Endothelial cell of umbilical vein (primary cell): Measurements from ENCODE around the gene FEN1.

Experiments
- CTCF ChIP-seq, 2 donors: IDR thresholded peaks; 1 replicate in 1 of 2; 2 replicates in 1 of 2; pipeline ENCODE4 v1.5.1; 2011; ENCODE audit warnings: low read length in 2 of 2, mild to moderate bottlenecking in 2 of 2, moderate library complexity in 2 of 2, control low read depth in 1 of 2, inconsistent platforms in 1 of 2, low read depth in 1 of 2; ENCODE audit not compliant: insufficient read depth in 1 of 2; ENCODE audit errors: extremely low read depth in 1 of 2
- EZH2 ChIP-seq: IDR thresholded peaks from 2 replicates; pipeline ENCODE4 v1.6.1; 2012; ENCODE audit warnings: borderline replicate concordance, low read depth, mild to moderate bottlenecking, moderate library complexity, low read length, inconsistent platforms; ENCODE audit not compliant: severe bottlenecking
- FOS ChIP-seq: IDR thresholded peaks from 2 replicates; pipeline ENCODE4 v1.6.1; 2011; ENCODE audit warnings: mild to moderate bottlenecking, low read length, moderate library complexity, borderline replicate concordance; ENCODE audit not compliant: insufficient read depth
- GATA2 ChIP-seq: IDR thresholded peaks from 2 replicates; pipeline ENCODE4 v1.7.0; 2011; ENCODE audit warnings: low read depth, mild to moderate bottlenecking, moderate library complexity, mixed read lengths, low read length; ENCODE audit not compliant: insufficient read length, insufficient read depth
- JUN ChIP-seq: IDR thresholded peaks from 2 replicates; pipeline ENCODE4 v1.6.1; 2011; ENCODE audit warnings: borderline replicate concordance, low read depth; ENCODE audit not compliant: insufficient read length, insufficient read depth
- MAX ChIP-seq: IDR thresholded peaks from 2 replicates; pipeline ENCODE4 v1.6.1; 2011; ENCODE audit not compliant: insufficient read depth, insufficient read length
- MYC ChIP-seq: IDR thresholded peaks from one replicate; pipeline ENCODE4 v1.6.1; 2011; ENCODE audit warnings: mild to moderate bottlenecking, low read depth, low read length
- POLR2A ChIP-seq: IDR thresholded peaks from 2 replicates; pipeline ENCODE4 v1.6.1; 2012; ENCODE audit warnings: low read depth, mild to moderate bottlenecking, control low read depth, low read length
- POLR2AphosphoS5 ChIP-seq: IDR thresholded peaks from 2 replicates; pipeline ENCODE4 v1.6.1; 2012; ENCODE audit warnings: low read depth, mild to moderate bottlenecking, control low read depth, low read length, moderate library complexity; ENCODE audit not compliant: insufficient read depth

DNA sequence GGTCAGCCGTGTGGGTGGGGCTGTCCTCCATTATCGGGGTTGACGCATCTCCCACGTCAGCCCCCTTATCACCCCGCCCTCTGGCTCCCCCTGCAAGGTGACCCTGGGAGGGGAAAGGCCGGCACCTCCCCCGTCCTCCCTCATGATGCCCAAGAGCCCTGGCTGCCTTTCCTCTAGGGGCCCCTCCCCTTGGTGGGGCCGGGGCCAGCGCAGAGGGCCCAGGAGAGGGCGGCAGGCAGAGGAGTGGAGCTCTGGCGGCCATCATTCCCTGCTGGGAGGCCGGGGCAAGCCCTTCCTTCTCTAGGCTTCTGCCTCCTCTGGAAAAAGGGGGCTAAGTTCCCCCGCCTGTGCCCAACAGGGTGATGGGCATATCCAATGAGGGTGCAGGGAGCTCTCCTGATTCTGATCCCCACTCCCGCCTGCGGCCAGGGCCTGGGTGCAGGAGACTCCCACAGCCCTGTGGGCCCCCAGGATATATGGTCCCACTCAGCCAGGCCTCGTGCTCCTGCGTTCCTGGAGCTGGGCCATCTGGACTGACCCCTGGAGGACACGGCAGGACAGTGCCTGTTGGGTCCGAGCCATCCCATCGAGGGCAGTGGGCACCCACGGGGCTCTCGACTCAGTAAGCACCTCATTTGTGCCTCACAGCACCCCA, 28.0 kb upstream of the FEN1 start:
- TF ChIP-seq POLR2A = no peak
- TF ChIP-seq EZH2 = no peak
- TF ChIP-seq CTCF (IDR thresholded peaks at IDR 0.05; ENCODE audit: extremely low read depth in 1 of 2, insufficient read depth in 1 of 2, low read depth in 1 of 2, low read length in 2 of 2) = no peak
- no peak for TF ChIP-seq MAX
- TF ChIP-seq POLR2AphosphoS5 = no peak
- no peak for TF ChIP-seq JUN
- TF ChIP-seq MYC = no peak
- TF ChIP-seq FOS = no peak
- no peak for TF ChIP-seq GATA2
